GM23338 (cell line): ENCODE data around the gene FOLR1.

Source experiments
- CTCF ChIP-seq, 2 experiments: fragments of 200-600 bp in 1 of 2; sonication (generic) in 1 of 2; conservative IDR thresholded peaks; 2 replicates each; pipeline versions ENCODE4 v1.5.1 to v1.6.1; 2016 to 2017; ENCODE audit warnings: antibody characterized with exemption in 2 of 2, low read depth in 2 of 2, mild to moderate bottlenecking in 2 of 2, moderate library complexity in 1 of 2
- EZH2phosphoT487 ChIP-seq: fragments of 200-600 bp; sonication (generic); IDR thresholded peaks from one replicate; pipeline ENCODE4 v1.8.1; 2018; ENCODE audit warnings: antibody characterized with exemption; ENCODE audit not compliant: unreplicated experiment
- JUNB ChIP-seq: IDR thresholded peaks from one replicate; pipeline ENCODE4 v1.6.1; 2016; ENCODE audit warnings: antibody characterized with exemption; ENCODE audit not compliant: unreplicated experiment
- POLR2AphosphoS5 ChIP-seq: IDR thresholded peaks from 2 replicates; pipeline ENCODE4 v1.6.1; 2016; ENCODE audit warnings: antibody characterized with exemption, low read depth
- REST ChIP-seq: IDR thresholded peaks from one replicate; pipeline ENCODE4 v1.6.1; 2018; ENCODE audit warnings: antibody characterized with exemption; ENCODE audit not compliant: unreplicated experiment

- TF ChIP-seq POLR2AphosphoS5 (no peak), EZH2phosphoT487 (no peak), CTCF (conservative IDR thresholded peaks at IDR 0.05; ENCODE audit: low read depth in 2 of 2) (no peak), REST (no peak), JUNB (no peak)
Observed at GRCh38 chr11:72209101-72209500, 17.2 kb downstream of the FOLR1 start.
